SU-DHL-6 (cell line): ENCODE results near the gene CEACAM6.

Experiments
- CTCF ChIP-seq: fragments of 200-600 bp; sonication (generic); IDR thresholded peaks from one replicate; pipeline ENCODE4 v1.5.1; 2017; ENCODE audit warnings: antibody characterized with exemption, mild to moderate bottlenecking, low read length, moderate library complexity; ENCODE audit not compliant: insufficient read depth, poor library complexity, severe bottlenecking
- EZH2phosphoT487 ChIP-seq: fragments of 200-600 bp; sonication (generic), shearing (Covaris generic); conservative IDR thresholded peaks from 2 replicates; pipeline ENCODE4 v1.6.1; 2018; ENCODE audit warnings: mild to moderate bottlenecking, antibody characterized with exemption, low read length, moderate library complexity, mixed read lengths

DNA sequence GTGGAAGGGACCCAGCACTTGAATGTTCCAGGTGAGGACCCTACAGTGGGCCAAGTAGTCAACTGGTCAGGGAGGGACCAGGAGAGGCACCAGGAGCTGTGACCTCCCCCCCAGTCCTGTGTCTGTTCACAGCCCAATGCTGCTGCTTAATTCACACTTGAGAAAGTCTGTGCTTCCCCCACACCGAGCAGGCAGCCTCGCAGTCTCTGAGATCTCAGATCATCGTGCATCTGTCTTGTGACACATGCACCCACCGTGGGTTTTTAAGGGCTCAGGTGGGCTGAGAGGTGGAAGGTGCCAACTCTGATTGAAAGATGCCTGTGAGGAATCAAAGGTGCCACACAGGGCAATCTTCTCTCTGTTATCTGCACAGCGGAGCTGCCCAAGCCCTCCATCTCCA is 40.7 kb upstream of the CEACAM6 start:
- no peak for TF ChIP-seq CTCF
- TF ChIP-seq EZH2phosphoT487: no peak
